Caki2 (cell line): ENCODE measurements around the gene PIGX. TPM values are rescaled to one million over a fixed set of nuclear protein-coding genes. Genes with fewer than 3 reads are reported as not detected.

ENCODE experiments used
- total RNA-seq: library from RNA; depleted of rRNA; stranded (reverse); fragments of >200 nt; shearing (Covaris generic); gene quantifications from 2 replicates; pipeline ENCODE4 v1.2.3, GENCODE V29; 2014; ENCODE audit warnings: low replicate concordance; rRNA removed

Gene PIGX
- total RNA-seq, 1 experiment from 2014 or later, result 43.5 TPM

Other genes with a start within 250 kb of the PIGX start
- 4.8 and 5.4 TPM in 2 replicates for gene RNF168, start 208.6 kb upstream of the PIGX start, total RNA-seq
- not detected in 2 replicates for gene SMCO1, start 197.0 kb upstream of the PIGX start, total RNA-seq
- 1.3 and 5.8 TPM in 2 replicates for gene WDR53, start 143.8 kb upstream of the PIGX start, total RNA-seq
- 9.9 and 15.4 TPM in 2 replicates for gene FBXO45, start 143.7 kb upstream of the PIGX start, total RNA-seq
- gene NRROS, start 72.7 kb upstream of the PIGX start, total RNA-seq, result not detected in 2 replicates
- 9.3 and 12.2 TPM in 2 replicates for gene CEP19, start 127 bp upstream of the PIGX start, total RNA-seq
- 24.1 and 25.0 TPM in 2 replicates for gene PAK2, start 27.5 kb downstream of the PIGX start, total RNA-seq
- gene SENP5, start 155.5 kb downstream of the PIGX start, total RNA-seq, result 20.6 and 43.0 TPM in 2 replicates
- 22.6 and 30.6 TPM in 2 replicates for gene NCBP2, start 230.2 kb downstream of the PIGX start, total RNA-seq